ENCODE results near the gene FRYL.

GRCh38 chr4:48686369-48686768, 93.7 kb downstream of the FRYL start:
- TF ChIP-seq, protein P1, sequence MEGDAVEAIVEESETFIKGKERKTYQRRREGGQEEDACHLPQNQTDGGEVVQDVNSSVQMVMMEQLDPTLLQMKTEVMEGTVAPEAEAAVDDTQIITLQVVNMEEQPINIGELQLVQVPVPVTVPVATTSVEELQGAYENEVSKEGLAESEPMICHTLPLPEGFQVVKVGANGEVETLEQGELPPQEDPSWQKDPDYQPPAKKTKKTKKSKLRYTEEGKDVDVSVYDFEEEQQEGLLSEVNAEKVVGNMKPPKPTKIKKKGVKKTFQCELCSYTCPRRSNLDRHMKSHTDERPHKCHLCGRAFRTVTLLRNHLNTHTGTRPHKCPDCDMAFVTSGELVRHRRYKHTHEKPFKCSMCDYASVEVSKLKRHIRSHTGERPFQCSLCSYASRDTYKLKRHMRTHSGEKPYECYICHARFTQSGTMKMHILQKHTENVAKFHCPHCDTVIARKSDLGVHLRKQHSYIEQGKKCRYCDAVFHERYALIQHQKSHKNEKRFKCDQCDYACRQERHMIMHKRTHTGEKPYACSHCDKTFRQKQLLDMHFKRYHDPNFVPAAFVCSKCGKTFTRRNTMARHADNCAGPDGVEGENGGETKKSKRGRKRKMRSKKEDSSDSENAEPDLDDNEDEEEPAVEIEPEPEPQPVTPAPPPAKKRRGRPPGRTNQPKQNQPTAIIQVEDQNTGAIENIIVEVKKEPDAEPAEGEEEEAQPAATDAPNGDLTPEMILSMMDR (IDR thresholded peaks at IDR 0.05): no peak
- TF ChIP-seq ZFX (IDR thresholded peaks at IDR 0.05; ENCODE audit: borderline replicate concordance): no peak

All from 22Rv1 (cell line).